ENCODE data around the gene KCNQ1.

DNA sequence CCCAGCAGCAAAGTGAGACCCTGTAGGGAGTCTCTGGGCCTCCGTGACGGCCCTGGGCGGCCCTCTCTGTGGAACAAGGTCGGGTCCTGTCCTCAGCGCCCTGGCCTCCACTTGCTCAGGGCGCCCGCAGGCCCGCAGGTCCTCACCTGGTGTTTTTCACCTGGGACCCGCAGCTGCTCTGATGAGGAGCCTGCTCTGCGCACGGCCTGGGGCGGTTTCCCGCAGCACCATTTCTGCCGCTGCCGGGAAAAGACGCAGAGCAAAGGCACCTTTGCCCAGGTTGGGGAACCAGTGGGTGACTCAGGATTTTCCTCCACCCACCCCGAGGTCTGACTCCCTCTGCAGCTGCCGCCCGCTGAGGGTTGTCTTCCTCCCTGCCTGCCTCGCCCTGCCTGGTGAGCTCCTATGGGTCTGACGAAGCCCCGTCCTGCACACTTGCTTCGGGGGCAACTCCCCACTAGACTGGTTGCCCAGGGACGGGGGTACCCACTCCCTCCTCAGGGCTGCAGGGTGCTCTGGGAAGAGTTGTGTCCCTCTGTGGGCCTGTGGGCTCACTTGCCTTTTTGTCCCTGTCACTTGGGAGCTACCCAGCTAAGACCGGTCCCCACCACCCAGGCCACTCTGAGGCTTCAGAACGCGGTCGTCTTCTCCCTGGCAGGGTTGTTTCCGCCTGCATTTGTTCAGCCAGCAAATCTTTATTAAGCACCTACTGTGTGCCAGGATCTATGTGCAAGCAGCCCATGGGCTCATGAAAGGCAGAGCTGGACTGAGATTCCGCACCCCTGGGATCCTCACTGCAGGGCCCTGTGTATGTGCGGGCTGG is 89.5 kb downstream of the KCNQ1 start:
- TF ChIP-seq, protein P1, sequence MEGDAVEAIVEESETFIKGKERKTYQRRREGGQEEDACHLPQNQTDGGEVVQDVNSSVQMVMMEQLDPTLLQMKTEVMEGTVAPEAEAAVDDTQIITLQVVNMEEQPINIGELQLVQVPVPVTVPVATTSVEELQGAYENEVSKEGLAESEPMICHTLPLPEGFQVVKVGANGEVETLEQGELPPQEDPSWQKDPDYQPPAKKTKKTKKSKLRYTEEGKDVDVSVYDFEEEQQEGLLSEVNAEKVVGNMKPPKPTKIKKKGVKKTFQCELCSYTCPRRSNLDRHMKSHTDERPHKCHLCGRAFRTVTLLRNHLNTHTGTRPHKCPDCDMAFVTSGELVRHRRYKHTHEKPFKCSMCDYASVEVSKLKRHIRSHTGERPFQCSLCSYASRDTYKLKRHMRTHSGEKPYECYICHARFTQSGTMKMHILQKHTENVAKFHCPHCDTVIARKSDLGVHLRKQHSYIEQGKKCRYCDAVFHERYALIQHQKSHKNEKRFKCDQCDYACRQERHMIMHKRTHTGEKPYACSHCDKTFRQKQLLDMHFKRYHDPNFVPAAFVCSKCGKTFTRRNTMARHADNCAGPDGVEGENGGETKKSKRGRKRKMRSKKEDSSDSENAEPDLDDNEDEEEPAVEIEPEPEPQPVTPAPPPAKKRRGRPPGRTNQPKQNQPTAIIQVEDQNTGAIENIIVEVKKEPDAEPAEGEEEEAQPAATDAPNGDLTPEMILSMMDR (IDR thresholded peaks at IDR 0.05; ENCODE audit: poor library complexity, severe bottlenecking) = no peak
- TF ChIP-seq EP300 (conservative IDR thresholded peaks at IDR 0.05; ENCODE audit: poor library complexity, severe bottlenecking) (no peak), POLR2AphosphoS5 (IDR thresholded peaks at IDR 0.05) (no peak), EZH2 (IDR thresholded peaks at IDR 0.05; ENCODE audit: borderline replicate concordance, insufficient read depth, low read length, poor library complexity, severe bottlenecking) (no peak), TAF1 (IDR thresholded peaks at IDR 0.05; ENCODE audit: low read depth) (no peak), RAD21 (conservative IDR thresholded peaks at IDR 0.05) (no peak), SMC3 (conservative IDR thresholded peaks at IDR 0.05; ENCODE audit: poor library complexity) (no peak)
- TF ChIP-seq, protein P2, sequence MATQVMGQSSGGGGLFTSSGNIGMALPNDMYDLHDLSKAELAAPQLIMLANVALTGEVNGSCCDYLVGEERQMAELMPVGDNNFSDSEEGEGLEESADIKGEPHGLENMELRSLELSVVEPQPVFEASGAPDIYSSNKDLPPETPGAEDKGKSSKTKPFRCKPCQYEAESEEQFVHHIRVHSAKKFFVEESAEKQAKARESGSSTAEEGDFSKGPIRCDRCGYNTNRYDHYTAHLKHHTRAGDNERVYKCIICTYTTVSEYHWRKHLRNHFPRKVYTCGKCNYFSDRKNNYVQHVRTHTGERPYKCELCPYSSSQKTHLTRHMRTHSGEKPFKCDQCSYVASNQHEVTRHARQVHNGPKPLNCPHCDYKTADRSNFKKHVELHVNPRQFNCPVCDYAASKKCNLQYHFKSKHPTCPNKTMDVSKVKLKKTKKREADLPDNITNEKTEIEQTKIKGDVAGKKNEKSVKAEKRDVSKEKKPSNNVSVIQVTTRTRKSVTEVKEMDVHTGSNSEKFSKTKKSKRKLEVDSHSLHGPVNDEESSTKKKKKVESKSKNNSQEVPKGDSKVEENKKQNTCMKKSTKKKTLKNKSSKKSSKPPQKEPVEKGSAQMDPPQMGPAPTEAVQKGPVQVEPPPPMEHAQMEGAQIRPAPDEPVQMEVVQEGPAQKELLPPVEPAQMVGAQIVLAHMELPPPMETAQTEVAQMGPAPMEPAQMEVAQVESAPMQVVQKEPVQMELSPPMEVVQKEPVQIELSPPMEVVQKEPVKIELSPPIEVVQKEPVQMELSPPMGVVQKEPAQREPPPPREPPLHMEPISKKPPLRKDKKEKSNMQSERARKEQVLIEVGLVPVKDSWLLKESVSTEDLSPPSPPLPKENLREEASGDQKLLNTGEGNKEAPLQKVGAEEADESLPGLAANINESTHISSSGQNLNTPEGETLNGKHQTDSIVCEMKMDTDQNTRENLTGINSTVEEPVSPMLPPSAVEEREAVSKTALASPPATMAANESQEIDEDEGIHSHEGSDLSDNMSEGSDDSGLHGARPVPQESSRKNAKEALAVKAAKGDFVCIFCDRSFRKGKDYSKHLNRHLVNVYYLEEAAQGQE (IDR thresholded peaks at IDR 0.05; ENCODE audit: borderline replicate concordance) = no peak

All from neural cell (in vitro differentiated cells).